ENCODE measurements around the gene MED20. TPM values are rescaled to one million over a fixed set of nuclear protein-coding genes. Genes with fewer than 3 reads are reported as not detected.

MED20 gene
- total and polyA plus RNA-seq, 2 donors (not counting 3 experiments of a cell fraction or from before 2014, with no cell fraction given): 30.4 to 37.8 TPM

- dilution Hi-C loops (cut with MboI; ENCODE audit: extremely low pct_ligation_motif_present, low sequenced_read_pairs) (no loop called here), intact Hi-C loops (cut with micrococcal nuclease) (no loop called here)
- BruUV-seq (replicated peaks): no TSS peak
- FAIRE-seq (no peak), DNase-seq (ENCODE audit: low read depth, low spot score) (no peak)
- Histone ChIP-seq H3K4me2 (ENCODE audit: insufficient read depth, low read length) (no peak overlapping the region), H3K79me2 (ENCODE audit: control insufficient read depth, insufficient read depth, low read length) (no peaks in the 10 kb centered on the region), H3K4me1 (ENCODE audit: control insufficient read depth, extremely low read depth, insufficient read depth, low read length) (no peaks in the 10 kb centered on the region), H3K9me3 (replicated peaks; ENCODE audit: control insufficient read depth, insufficient read depth, low read length) (no peaks in the 10 kb centered on the region), H3K27ac (ENCODE audit: insufficient read depth, low read depth, low read length) (no peak overlapping the region), H4K20me1 (replicated peaks; ENCODE audit: control insufficient read depth, extremely low read depth, insufficient read depth, low read length) (no peaks in the 10 kb centered on the region), H3K4me3 (replicated peaks in 1 of 3; ENCODE audit: insufficient read depth in 1 of 3, low read depth in 1 of 3, low read length in 3 of 3) (no peak overlapping the region), H3K9ac (replicated peaks; ENCODE audit: extremely low read depth, insufficient read depth, low read length) (no peak overlapping the region), H3K27me3 (ENCODE audit: control insufficient read depth in 2 of 2, insufficient read depth in 2 of 2, low read length in 2 of 2) (no peaks in the 10 kb centered on the region), H3K36me3 (ENCODE audit: control insufficient read depth in 2 of 2, extremely low read depth in 1 of 2, insufficient read depth in 2 of 2, low read length in 2 of 2) (no peaks in the 10 kb centered on the region), H3K9me1 (replicated peaks; ENCODE audit: control insufficient read depth, extremely low read depth, insufficient read depth, low read length) (no peaks in the 10 kb centered on the region), H2AFZ (ENCODE audit: low read depth, low read length) (no peak overlapping the region)
- ChIA-PET CTCF (interaction anchor here (1.0 to 1.6 kb wide), 5 partner anchors 11 to 86 kb away, joined by 3 to 8 read pairs (median 4); partner anchors contain the start of genes BYSL and MED20), POLR2A (no interaction called here)
- TF ChIP-seq MYC (IDR thresholded peaks at IDR 0.05; ENCODE audit: low read depth, low read length): no peak
- no peak for TF ChIP-seq POLR2A (IDR thresholded peaks at IDR 0.05; ENCODE audit: low read depth, low read length)
- TF ChIP-seq EZH2 (IDR thresholded peaks at IDR 0.05; ENCODE audit: borderline replicate concordance, low read depth, low read length, severe bottlenecking): no peak
- TF ChIP-seq, protein P1, sequence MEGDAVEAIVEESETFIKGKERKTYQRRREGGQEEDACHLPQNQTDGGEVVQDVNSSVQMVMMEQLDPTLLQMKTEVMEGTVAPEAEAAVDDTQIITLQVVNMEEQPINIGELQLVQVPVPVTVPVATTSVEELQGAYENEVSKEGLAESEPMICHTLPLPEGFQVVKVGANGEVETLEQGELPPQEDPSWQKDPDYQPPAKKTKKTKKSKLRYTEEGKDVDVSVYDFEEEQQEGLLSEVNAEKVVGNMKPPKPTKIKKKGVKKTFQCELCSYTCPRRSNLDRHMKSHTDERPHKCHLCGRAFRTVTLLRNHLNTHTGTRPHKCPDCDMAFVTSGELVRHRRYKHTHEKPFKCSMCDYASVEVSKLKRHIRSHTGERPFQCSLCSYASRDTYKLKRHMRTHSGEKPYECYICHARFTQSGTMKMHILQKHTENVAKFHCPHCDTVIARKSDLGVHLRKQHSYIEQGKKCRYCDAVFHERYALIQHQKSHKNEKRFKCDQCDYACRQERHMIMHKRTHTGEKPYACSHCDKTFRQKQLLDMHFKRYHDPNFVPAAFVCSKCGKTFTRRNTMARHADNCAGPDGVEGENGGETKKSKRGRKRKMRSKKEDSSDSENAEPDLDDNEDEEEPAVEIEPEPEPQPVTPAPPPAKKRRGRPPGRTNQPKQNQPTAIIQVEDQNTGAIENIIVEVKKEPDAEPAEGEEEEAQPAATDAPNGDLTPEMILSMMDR (IDR thresholded peaks at IDR 0.05; ENCODE audit: extremely low read depth in 1 of 2, insufficient read depth in 1 of 2, low read depth in 1 of 2, low read length in 2 of 2): no peak
- TF ChIP-seq JUN (IDR thresholded peaks at IDR 0.05; ENCODE audit: borderline replicate concordance, insufficient read depth, insufficient read length, low read depth): no peak
- no peak for TF ChIP-seq POLR2AphosphoS5 (IDR thresholded peaks at IDR 0.05; ENCODE audit: insufficient read depth, low read depth, low read length)
- no peak for TF ChIP-seq FOS (IDR thresholded peaks at IDR 0.05; ENCODE audit: borderline replicate concordance, insufficient read depth, low read length)
- TF ChIP-seq GATA2 (IDR thresholded peaks at IDR 0.05; ENCODE audit: insufficient read depth, insufficient read length, low read depth, low read length): no peak
- TF ChIP-seq, protein P2, sequence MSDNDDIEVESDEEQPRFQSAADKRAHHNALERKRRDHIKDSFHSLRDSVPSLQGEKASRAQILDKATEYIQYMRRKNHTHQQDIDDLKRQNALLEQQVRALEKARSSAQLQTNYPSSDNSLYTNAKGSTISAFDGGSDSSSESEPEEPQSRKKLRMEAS (IDR thresholded peaks at IDR 0.05; ENCODE audit: insufficient read depth, insufficient read length): no peak
Measured at GRCh38 chr6:41887331-41887751, 33.6 kb downstream of the MED20 start.

All from endothelial cell of umbilical vein (primary cell).